Fibroblast of lung (primary cell): ENCODE measurements around the gene C12orf60. TPM values are rescaled to one million over a fixed set of nuclear protein-coding genes. Genes with fewer than 3 reads are reported as not detected.

Source experiments
- DNase-seq, 2 donors: peaks; one replicate each; pipeline versions ENCODE4 v3.0.0 to v3.0.0-alpha.2; 2010; ENCODE audit warnings: low read depth in 2 of 2
- H2AFZ ChIP-seq: 2 replicates; pipeline ENCODE4 v1.5.1; 2012; ENCODE audit warnings: low read length, control low read depth, inconsistent platforms
- H3K27ac ChIP-seq: 2 replicates; pipeline ENCODE4 v1.5.1; 2011; ENCODE audit warnings: low read length, control low read depth; ENCODE audit not compliant: insufficient read depth
- H3K27me3 ChIP-seq: 2 replicates; pipeline ENCODE4 v1.5.1; 2011; ENCODE audit warnings: mild to moderate bottlenecking, low read length; ENCODE audit not compliant: control insufficient read depth, insufficient read depth
- H3K36me3 ChIP-seq: 2 replicates; pipeline ENCODE4 v1.5.1; 2011; ENCODE audit warnings: low read length; ENCODE audit not compliant: control insufficient read depth, insufficient read depth
- H3K4me1 ChIP-seq: 2 replicates; pipeline ENCODE4 v1.5.1; 2011; ENCODE audit warnings: low read length; ENCODE audit not compliant: control insufficient read depth, insufficient read depth; ENCODE audit errors: extremely low read depth
- H3K4me2 ChIP-seq: 2 replicates; pipeline ENCODE4 v1.5.1; 2011; ENCODE audit warnings: low read length, control low read depth; ENCODE audit not compliant: insufficient read depth; ENCODE audit errors: extremely low read depth
- H3K4me3 ChIP-seq, 4 experiments: fragments of 200-600 bp in 1 of 4; sonication (generic) in 1 of 4; replicated peaks in 1 of 4; 2 replicates each; pipeline ENCODE4 v1.5.1; 2011 to 2016; ENCODE audit warnings: low read length in 4 of 4, low read depth in 3 of 4, mild to moderate bottlenecking in 3 of 4, control low read depth in 2 of 4, inconsistent platforms in 1 of 4, mixed read lengths in 1 of 4; ENCODE audit not compliant: insufficient read depth in 1 of 4; ENCODE audit errors: control extremely low read depth in 1 of 4
- H3K79me2 ChIP-seq: 2 replicates; pipeline ENCODE4 v1.5.1; 2012; ENCODE audit warnings: mild to moderate bottlenecking, low read length, inconsistent platforms; ENCODE audit not compliant: control insufficient read depth, insufficient read depth
- H3K9ac ChIP-seq: 2 replicates; pipeline ENCODE4 v1.5.1; 2011; ENCODE audit warnings: mild to moderate bottlenecking, low read length, control low read depth; ENCODE audit not compliant: insufficient read depth
- H3K9me3 ChIP-seq: 2 replicates; pipeline ENCODE4 v1.5.1; 2012; ENCODE audit warnings: low read depth, low read length; ENCODE audit not compliant: control insufficient read depth, insufficient read depth
- H4K20me1 ChIP-seq: 2 replicates; pipeline ENCODE4 v1.5.1; 2011; ENCODE audit warnings: low read length; ENCODE audit not compliant: control insufficient read depth, insufficient read depth; ENCODE audit errors: extremely low read depth
- CTCF ChIP-seq, 2 donors: IDR thresholded peaks in 1 of 2; conservative IDR thresholded peaks in 1 of 2; 1 replicate in 1 of 2; 2 replicates in 1 of 2; pipeline ENCODE4 v1.5.1; 2011 to 2012; ENCODE audit warnings: low read length in 2 of 2, control low read depth in 1 of 2, inconsistent platforms in 1 of 2, low read depth in 1 of 2, mild to moderate bottlenecking in 1 of 2
- EZH2 ChIP-seq: IDR thresholded peaks from 2 replicates; pipeline ENCODE4 v1.5.1; 2012; ENCODE audit warnings: low read length, control low read depth, mild to moderate bottlenecking; ENCODE audit errors: missing control alignments
- polyA plus RNA-seq, 2 donors: library from polyadenylated mRNA; depleted of rRNA in 1 of 2; stranded (reverse) in 1 of 2; unstranded in 1 of 2; fragments of >200 nt; gene quantifications; 2 replicates each; pipeline ENCODE4 v1.2.1, GENCODE V29; 2011 to 2012; ENCODE audit warnings: missing spikeins in 1 of 2
- total RNA-seq: library from RNA; depleted of rRNA; stranded (reverse); fragments of >200 nt; gene quantifications from 2 replicates; pipeline ENCODE4 v1.2.1, GENCODE V29; 2014

The C12orf60 gene
- total and polyA plus RNA-seq, 2 donors (not counting 1 experiment from before 2014, with no cell fraction given), result 1.1 to 1.5 TPM

- no peak for TF ChIP-seq EZH2
- no peak for TF ChIP-seq CTCF (conservative IDR thresholded peaks at IDR 0.05 in 1 of 2, IDR thresholded peaks at IDR 0.05 in 1 of 2; ENCODE audit: low read depth in 1 of 2, low read length in 2 of 2)
- Histone ChIP-seq H3K27ac (no peak overlapping the region), H3K36me3 (no peaks in the 10 kb centered on the region), H3K27me3 (no peaks in the 10 kb centered on the region), H3K9ac (no peak overlapping the region), H3K4me3 (no peak overlapping the region), H4K20me1 (no peaks in the 10 kb centered on the region), H3K4me1 (no peaks in the 10 kb centered on the region), H3K79me2 (no peaks in the 10 kb centered on the region), H2AFZ (no peak overlapping the region), H3K9me3 (no peaks in the 10 kb centered on the region), H3K4me2 (no peak overlapping the region)
- no peak for DNase-seq
These were observed 68.4 kb downstream of the C12orf60 start for GRCh38 chr12:14871886-14872285.

- no peak overlapping the region for H3K4me2 ChIP-seq
- no peaks in the 10 kb centered on the region for H3K79me2 ChIP-seq
- H3K27me3 ChIP-seq, result no peaks in the 10 kb centered on the region
- no peak overlapping the region for H3K27ac ChIP-seq
- no peaks in the 10 kb centered on the region for H4K20me1 ChIP-seq
- H3K9me3 ChIP-seq, result no peaks in the 10 kb centered on the region
- peak in 1 of 2 donors; percentile 21 for DNase-seq
- no peak for TF ChIP-seq EZH2
- TF ChIP-seq CTCF (conservative IDR thresholded peaks at IDR 0.05 in 1 of 2, IDR thresholded peaks at IDR 0.05 in 1 of 2; ENCODE audit: low read depth in 1 of 2, low read length in 2 of 2), result no peak
- H3K36me3 ChIP-seq, result no peaks in the 10 kb centered on the region
- H3K4me3 ChIP-seq, result no peak overlapping the region
- no peaks in the 10 kb centered on the region for H3K4me1 ChIP-seq
- H2AFZ ChIP-seq, result no peak overlapping the region
- H3K9ac ChIP-seq, result no peak overlapping the region
These were observed 70.1 kb downstream of the C12orf60 start for GRCh38 chr12:14873440-14874185.

Other genes with a start within 250 kb of the C12orf60 start
- 5.1 and 5.4 TPM in 2 replicates for gene PLBD1, start 235.8 kb upstream of the C12orf60 start, total RNA-seq
- 0.76 and 1.2 TPM in 2 replicates for gene PLBD1, start 235.8 kb upstream of the C12orf60 start, polyA plus RNA-seq
- not detected in 2 replicates for gene GUCY2C, start 107.1 kb upstream of the C12orf60 start, total RNA-seq
- gene GUCY2C, start 107.1 kb upstream of the C12orf60 start, polyA plus RNA-seq, result 0.02 TPM in 1 of 2 replicates, not detected in the other
- 8.0 and 10.6 TPM in 2 replicates for gene WBP11, start 192 bp upstream of the C12orf60 start, total RNA-seq
- 17.5 and 27.4 TPM in 2 replicates for gene WBP11, start 192 bp upstream of the C12orf60 start, polyA plus RNA-seq
- gene SMCO3, start 10.5 kb downstream of the C12orf60 start, total RNA-seq, result 0.17 TPM in 1 of 2 replicates, not detected in the other
- gene SMCO3, start 10.5 kb downstream of the C12orf60 start, polyA plus RNA-seq, result 0.16 TPM in 1 of 2 replicates, not detected in the other
- gene ART4, start 39.9 kb downstream of the C12orf60 start, total RNA-seq, result not detected in 2 replicates
- gene ART4, start 39.9 kb downstream of the C12orf60 start, polyA plus RNA-seq, result not detected in 2 replicates
- gene MGP, start 82.2 kb downstream of the C12orf60 start, total RNA-seq, result 2.0 and 38.0 TPM in 2 replicates
- gene MGP, start 82.2 kb downstream of the C12orf60 start, polyA plus RNA-seq, result 9.5 and 15.9 TPM in 2 replicates
- 0.17 TPM in 1 of 2 replicates, not detected in the other for gene ERP27, start 134.9 kb downstream of the C12orf60 start, total RNA-seq
- 0.10 TPM in 1 of 2 replicates, not detected in the other for gene ERP27, start 134.9 kb downstream of the C12orf60 start, polyA plus RNA-seq
- gene ARHGDIB, start 157.9 kb downstream of the C12orf60 start, total RNA-seq, result 5.9 and 8.3 TPM in 2 replicates
- gene ARHGDIB, start 157.9 kb downstream of the C12orf60 start, polyA plus RNA-seq, result 40.3 and 43.7 TPM in 2 replicates
- not detected in 2 replicates for gene PDE6H, start 169.4 kb downstream of the C12orf60 start, total RNA-seq
- gene PDE6H, start 169.4 kb downstream of the C12orf60 start, polyA plus RNA-seq, result not detected in 2 replicates